NCI-H446 (cell line): ENCODE results near the gene TNS3.

ENCODE experiments used
- DNase-seq, 2 experiments: peaks; one replicate each; lab custom pipeline; 2025; lab: John Stamatoyannopoulos, UW

TNS3 gene

DNA sequence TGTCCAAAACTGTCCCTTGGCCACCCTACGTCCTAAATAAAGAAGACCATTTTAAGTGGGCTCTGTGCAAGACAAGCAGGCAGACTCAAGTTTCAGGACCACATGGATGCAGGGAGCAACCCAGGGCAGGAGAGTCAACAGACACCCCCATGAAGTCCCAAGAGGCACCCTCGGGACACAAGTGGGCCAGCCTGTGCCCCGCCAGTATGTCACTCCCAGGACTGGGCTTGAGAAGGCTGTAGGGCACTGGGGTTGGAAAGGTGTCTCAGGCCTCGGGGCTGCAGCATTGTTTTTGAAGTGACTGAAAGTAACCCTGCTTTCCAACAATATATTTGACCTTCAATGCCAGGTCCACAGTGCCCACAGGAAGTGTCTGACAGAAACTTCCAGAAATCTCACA is 157.4 kb downstream of the TNS3 start:
- DNase-seq: no peak

DNA sequence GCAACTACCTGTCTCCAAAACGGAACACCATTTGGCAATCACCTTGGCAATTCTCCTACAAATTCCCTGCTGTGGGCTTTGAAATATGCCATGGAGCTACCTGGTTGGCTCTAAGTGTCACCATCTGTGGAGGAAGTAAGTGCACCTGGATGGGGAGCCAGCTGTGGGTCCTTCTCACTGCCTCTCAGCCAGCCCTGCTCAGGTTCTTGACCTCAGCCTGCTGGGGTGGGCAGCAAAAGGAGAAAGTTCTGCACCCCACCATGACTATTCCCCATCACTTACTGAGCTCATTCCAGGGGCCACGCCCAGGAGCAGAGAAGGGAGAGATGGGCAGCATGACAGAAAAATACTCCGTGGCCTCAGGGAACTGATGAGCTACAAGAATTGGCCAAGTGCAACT is 158.7 kb downstream of the TNS3 start:
- no peak for DNase-seq

DNA sequence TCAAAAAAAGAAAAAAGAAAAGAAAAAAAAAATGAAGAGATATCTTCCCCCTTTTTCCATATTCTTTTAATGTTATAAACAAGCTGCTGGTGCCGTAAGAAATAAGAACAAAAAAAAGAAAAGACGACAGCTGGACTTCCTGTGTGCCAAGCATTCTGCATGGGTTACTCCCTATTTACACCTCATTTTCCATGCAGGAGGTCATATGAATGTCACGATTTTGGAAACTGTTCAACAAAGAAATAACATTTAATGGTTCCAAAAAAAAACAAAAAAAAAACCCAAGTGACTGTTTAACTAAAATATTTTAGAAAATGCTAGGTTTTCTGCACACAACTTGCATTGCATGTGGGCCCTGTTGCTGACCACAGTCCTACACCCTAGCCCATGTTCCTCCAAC is 159.3 kb downstream of the TNS3 start:
- DNase-seq: no peak

DNA sequence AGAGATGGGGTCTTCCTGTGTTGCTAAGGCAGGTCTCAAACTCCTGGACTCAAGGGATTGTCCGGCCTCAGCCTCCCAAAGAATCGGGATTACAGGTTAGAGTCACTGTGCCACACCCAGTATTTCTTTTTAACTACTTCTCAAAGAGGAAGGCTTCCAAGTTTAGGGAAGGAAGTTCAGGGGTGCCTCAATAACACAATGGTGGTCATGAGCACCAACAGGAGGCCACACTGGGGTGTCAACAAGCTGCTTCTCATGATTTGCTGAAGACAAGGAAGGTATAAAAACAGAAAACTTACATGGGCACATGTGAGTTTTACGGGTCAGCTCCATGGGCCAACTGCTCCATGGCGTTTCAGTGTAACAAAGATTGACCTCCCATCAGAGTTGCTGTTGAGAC is 160.5 kb downstream of the TNS3 start:
- no peak for DNase-seq

DNA sequence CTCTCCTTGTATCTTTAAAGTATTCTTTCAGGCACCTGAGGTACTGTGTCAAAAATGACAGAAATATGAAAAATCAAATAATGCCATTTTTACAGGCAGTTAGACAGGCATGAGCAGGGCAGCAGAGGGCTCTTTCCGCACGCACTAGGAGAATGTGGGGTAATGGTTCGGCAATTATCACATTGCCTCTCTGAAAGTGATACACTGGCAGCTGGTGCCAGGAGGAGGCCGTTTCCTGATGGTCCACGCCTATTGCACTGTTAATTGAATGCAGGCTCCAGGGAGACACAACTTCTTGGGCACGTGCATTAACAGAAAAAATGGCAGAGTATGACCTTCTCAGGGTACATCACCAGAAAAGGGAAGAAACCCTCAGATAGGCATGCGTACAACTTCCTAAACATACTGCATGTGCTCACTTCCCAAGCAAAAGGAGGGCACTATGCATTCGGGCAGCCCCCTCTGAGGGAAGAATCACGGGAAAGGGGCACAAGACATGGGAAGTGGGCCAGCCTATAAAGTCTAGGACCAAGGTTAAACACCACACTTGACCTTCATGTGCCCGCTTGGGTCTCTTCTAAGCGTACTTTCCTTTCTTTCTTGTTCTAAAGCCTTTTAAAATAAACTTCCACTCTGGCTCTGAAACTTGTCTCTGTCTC is 161.7 kb downstream of the TNS3 start:
- no peak for DNase-seq

DNA sequence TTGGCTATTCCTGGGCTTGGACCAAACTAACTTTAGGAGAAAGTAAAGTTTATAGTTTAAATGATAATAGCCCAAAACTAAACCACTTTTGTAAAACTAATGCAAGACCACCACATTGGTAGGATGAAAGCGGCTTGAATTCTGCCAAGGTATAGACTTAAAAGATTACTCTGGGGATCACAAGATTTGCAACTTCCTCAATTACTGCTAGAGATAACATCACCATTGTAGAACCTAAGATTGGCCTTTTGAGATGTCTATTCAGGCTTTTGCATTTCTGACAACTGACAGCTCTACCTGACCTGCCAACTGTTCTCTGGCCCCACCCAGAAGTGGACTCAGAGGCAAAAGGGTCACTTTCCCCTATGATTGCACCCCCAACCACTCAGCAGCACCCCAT is 162.4 kb downstream of the TNS3 start:
- no peak for DNase-seq

DNA sequence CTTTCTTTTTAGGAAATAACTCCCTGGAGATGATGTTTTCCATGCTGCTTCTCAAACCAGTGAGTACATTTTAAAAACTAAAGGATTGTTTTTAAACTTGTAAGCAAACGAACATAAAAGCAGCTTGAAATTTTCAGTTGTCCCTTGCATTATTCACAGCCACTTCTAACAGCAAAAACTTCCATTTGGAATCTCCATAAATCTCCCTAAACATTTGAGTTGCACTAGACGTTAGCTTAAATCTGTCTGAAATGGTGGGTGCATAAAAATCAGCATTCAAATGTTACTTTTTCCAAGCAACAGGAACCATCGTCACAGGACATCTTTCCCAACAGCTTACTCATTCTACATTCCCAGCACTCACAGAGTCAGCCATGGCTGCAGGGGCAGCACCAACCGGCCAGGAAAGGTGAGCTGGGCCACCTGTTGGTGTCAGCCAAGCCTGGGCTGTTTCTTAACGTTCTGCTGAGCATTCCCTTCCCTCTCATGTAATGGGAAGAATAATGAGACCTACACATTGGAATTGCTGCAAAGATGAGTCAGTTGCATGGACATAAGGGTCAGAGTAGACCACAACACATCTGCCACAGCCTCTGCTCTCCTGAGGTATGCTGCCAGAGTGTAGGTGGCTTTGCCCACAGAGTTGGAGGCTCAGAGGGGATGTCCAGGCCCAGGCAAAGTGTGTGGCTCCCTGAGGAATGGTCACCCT is 163.2 kb downstream of the TNS3 start:
- DNase-seq: no peak

DNA sequence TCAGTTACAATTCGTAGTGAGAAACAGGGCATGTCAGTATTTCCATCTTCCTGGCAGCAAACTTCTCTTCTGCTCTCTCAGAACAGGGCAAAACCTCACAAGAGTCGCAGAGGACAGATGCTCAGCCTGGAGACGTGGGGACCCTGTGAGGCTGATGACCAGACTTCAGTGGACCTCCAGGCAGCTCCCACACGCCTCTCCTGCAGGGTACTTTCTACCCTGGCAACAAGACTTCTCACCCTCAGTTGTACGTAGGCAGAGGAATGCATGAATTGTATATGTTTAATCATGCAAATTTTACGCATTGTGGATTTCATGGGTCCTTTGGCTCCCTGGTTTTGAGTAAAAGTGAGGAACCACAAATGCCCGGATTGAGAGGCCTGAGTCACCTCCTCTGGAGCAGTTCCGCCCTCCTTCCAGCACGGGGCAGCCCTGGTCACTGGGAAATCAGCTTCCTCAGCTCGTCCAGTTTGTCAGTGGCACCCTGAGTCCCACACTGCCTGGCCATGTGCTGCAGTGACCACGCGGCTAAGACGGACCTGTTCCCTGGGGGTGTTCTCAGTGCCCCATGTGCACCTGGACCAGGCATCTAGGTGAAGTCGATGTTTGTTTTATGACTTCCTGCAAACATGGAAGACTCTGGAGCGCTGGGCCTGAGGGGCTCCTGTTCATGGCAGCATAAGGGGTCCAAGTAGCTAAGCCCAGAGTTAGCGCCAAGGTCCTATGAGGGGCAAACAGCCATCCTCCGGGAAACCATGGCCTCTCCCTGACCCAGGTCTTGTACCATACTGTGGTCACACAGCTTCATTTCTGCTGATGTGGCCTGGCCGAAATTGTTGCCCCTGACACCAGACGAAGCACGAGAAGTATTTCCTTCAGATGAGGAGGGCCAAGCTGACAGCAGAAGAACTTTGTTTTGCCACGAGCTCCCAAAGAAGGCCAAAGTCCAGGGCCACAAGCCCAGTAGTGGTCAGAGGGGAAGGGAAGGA is 165.1 kb downstream of the TNS3 start:
- DNase-seq: no peak

DNA sequence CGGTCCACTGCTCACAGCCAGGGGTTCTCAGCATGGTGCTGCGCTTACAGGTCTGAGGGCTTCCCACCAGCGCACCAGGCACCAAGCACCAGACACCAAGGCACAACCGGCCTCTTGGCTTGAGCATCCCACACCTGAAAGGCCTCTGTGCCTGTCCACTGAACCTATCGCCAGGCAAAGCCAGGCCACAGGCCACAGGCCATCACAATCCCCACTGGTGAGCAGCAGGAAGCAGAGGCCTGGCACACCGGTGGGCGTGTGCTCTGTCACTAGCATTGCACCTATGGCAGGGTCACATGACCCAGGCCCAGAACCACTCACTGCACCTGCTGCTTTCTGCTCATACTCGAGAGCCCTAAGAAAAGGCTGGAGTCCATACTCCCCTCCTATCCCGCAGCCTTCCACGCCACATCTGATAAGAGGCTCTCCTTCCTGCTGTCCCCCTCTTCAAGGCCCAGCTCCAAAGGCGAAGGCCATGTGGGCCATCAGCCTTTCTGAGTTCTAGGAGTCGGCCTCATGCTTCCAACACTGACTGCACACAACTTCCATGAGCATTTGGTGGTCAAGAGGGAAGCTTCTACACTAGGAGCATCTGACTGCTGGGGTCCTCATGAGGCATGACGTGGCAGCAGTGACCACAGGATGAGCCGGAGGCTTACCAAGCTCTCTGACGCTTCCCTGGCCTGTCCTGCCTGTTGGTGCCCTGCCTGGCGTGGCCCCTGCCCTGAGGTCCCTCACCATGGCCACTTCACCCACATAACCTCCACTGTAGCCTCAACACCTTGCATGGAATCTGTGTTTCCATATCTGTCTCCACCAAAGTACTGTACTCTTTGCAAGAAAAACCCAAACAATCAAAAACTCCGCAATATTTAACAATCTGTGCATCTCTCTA is 166.3 kb downstream of the TNS3 start:
- no peak for DNase-seq

DNA sequence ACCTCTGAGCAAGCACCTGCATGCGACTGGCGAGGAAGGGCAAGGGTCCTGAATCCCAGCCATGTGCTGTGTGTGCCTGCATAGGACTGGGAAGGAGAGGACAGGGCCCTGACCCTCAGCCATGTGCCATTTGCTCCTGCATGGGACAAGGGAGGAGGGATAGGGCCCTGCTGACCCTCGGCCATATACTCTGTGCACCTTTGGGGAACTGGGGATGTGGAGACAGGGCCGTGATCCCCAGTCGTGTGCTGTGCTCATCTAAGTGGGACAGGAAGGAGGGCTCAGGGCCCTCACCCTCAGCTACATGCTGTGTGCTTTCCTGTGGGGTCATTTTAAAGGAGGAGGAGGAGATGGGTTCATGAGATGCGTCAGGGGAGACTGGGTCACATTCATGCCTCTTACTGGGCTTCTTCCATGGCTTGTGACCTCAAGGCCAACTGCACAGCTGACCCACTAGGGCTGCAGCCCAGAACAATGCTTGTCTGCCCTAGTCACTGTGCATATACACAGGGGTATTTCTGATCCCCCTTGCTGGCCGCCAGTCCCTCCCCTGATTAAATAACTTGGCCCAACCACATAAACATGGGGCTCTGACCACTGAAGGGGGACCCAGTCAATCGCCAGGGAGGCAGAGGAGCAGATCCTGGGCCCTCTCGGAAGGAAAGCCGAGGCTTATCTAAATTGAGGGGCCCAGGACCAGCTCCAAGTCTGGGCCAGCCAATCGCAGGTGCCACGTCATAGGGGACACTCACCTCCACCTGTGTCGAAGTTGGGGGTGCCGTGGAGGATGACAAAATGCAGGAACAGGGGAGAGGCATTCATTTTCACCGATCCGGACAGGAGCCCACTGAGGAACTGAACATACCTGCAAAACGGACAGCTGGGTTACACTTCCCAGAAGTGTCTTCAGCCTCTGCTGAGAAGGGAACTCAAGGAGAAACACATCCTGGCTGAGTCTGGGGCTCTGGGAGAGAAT is 167.3 kb downstream of the TNS3 start:
- DNase-seq: no peak

DNA sequence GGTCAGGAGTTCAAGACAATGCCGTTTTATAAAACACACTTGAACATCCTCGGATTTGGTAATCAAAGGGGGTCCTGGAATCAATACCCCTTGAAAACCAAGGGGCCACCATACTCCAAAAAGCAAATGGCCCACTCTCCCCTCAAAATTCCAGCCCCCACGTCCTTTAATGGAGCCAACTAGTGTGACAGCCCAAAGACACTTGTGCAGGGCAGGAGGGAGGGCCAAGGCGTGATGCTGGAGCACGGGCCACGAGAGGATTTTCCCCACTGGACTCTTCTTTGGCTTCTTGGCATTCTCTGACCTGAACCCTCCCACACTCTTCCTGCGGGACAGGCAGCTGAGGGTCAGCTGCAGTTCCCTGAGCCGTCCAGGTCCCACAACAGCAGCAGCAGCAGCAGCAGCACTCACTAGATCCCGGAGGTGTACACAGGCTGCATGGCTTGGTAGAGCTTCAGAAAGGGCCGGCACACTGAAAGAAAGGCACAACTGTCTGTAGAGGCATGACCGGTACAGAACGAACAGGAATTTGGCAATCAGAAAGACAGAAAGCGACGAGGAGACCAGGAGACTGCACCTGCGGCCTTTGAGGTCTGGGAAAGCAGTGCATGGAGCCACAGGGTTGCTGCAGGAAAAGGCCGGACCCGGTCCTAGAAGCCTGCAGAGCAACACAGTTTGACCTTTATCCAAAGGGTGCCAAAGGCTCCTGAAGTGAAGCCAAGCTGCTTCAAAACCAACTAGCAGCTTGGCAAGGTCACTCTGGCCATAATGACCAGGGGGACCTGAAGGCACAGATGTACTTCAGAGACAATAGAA is 168.2 kb downstream of the TNS3 start:
- DNase-seq: no peak

DNA sequence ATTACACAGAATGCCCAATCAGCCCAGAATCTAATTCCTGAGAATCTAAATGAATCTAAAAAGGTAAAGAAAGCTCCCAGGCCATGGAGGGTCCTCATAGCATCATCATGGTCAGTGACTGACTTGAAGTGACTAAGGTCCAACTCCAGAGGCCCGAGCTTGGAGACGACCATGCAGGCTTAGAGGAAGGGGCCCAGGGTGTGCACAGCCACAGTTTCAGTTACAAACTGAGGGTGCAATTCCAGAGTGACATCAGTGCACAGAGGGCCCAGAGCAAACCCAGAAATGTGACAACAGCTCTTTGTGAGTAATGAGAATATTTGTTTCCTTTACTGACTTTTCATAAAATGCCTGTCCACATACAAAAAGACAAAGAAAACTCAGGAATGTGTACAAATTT is 170.0 kb downstream of the TNS3 start:
- DNase-seq: no peak

DNA sequence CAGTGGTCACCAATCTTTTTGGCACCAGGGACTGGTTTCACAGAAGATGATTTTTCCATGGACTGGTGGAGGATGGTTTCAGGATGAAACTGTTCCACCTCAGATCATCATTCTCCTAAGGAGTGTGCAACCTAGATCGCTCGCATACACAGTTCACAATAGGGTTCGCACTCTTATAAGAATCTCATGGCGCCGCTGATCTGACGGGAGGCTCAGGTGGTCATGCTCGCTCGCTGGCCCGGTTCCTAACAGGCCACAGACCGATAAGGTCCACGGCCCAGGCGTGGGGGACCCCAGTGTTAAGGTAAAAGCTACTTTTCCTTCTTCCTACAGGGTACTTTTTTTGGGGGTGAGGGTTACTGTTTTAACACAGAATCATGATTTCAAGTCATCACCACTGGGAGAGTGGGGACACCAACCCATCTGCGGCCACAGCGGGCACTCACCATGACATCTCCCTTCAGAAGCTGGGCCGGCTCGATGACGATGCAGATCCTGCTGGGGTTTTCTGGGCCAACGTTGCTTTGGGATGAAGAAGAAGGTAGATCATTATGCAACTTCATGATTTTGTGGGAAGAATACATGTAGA is 170.5 kb downstream of the TNS3 start:
- DNase-seq: no peak

DNA sequence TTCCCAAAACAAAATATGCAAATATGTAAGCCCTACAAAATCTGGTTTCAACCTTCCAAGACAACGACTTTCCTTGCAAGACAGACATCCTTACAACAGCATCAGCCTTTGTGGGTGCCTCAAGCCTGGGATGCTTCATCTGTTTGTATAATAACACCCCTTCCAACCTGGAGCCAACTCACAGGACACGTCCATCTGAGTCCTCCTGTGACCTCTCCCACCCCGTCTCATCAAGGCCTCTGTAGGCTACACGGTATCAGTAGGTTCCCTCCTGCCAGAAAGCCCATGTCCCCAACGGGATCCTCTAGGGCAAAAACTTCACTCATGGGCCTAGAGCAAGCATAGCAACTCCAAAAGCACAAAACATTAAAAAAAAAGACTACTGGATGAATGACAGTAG is 173.2 kb downstream of the TNS3 start:
- DNase-seq: no peak

DNA sequence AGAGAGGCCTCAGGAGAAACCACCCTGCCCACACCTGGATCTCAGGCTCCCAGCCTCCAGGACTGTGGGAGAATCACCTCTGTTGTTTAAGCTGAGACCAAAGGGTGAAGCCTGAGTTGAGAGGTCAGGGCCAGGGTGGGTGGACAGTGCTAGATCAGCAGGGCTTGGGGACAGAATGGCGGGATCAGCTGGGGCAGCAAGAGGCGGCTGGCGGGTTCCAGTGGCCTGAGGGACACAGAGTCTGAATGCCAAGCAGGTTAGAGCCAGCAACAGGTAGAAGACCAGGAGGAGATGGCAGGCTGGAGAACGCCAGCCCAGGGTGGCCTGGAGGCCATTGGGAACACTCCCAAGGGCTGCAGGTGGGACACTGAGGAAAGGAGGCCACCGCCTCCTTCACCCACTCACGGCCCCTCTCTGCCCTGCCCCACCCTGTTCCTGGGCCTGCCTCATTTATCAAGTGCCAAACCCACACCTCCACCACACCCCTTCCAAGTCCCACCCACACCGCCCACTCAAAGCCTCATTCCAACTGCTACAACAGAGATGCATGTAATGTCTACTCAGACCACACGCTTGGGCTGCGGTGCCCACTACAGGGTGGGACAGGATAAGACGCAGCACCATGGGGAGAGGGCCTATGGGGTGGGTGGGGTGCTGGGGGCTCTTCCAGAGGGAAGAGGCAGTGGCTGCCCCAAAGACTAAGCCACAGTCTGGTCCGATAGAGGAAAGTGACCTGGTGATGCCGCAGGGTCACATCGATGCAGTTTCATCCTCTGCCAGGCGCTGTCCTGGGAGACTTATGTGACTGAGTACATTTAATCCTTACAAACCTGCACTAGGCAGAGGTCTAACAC is 173.9 kb downstream of the TNS3 start:
- DNase-seq: no peak

DNA sequence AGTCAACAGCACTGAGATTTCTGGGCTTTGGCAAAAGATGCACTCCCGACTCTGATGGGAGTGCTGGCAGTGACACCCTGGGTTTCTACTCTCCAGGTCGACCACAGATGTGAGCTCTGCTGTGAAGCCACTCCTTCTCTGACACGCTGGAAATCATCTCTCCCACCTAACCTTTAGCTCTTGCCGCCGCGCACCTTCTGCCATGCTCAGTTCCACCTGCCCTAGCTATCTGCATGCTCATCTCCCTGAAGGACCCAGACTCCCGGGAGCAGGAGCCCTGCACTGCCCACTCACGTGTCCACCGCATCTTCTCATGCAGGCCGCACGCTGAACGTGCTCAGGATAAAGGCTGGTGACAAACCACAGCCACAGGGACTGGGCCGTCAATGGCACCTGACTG is 174.8 kb downstream of the TNS3 start:
- no peak for DNase-seq

DNA sequence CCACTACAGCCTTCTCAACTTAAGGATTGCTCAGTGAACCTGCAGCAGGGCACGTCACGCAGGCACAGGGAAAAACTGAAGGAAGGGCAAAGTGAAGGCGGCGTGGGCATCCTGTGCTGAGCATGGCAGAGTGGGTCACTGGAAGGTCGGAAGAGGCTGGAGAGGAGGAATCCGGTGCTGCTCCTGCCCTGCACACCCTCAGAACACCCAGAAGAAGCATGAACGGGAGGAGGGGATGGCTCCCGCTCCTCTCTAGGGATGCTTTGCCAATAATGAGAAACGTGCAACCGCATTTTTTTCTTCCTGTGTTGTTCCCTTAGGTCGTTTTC is 175.1 kb downstream of the TNS3 start:
- DNase-seq: no peak
